ENCODE measurements around the gene PSMA8.
"Not testable (repeated sequence)": the region's sequence is repeated elsewhere in the genome, so short reads cannot be mapped to it uniquely, and the experiment has no call there.

Gene PSMA8

DNA sequence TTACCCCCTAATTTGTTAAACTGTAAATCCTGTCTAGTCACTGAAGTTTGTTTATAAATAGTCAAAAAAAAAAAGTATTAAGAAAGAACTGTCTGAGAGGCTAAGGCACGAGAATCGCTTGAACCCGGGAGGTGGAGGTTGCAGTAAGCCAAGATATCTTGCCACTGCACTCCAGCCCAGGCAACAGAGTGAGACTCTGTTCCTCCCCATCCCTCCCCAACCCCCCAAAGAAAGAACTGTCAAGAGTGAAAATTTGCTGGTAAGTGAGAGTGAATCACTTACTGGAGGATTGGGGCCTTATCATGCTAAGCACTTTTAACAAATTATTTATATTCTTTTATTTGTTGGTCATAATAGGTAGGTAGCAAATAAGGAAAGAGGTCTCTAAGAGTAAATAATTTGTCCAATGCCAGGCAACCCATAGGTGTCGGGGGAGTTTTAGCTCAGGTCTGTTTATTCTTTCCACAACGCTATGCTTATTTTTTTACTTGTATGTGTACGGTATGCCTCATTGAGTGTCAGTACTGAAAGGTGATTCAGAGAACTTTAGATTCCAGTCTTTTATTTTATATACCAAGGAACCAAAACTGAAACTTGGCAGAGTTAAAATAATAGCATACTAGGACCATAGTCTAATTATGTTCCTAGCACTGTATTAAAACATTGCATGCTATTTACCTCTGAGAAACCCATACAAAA, 95.0 kb downstream of the PSMA8 start:
- no peak for DNase-seq (ENCODE audit: low spot score)
- FAIRE-seq, result no peak

DNA sequence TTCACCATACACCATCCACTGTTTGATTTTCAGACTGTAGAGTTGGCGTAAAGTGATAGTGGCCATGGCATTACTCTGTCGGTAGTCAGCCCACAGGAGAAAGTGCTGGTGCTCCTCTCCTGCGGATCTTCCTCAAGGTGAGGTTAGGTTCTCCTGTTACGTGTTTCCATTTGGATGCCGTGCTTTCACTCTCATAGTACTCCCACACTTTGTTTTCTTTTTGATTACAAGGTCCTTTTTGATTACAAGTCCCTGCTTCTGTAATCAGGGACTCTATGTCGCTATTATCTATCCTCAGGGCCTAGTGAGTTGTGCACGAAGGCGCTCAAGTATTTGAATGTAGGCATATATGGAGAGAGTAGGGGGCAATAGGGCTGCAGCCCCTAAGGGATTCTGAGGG, 96.8 kb downstream of the PSMA8 start:
- FAIRE-seq, result no peak

DNA sequence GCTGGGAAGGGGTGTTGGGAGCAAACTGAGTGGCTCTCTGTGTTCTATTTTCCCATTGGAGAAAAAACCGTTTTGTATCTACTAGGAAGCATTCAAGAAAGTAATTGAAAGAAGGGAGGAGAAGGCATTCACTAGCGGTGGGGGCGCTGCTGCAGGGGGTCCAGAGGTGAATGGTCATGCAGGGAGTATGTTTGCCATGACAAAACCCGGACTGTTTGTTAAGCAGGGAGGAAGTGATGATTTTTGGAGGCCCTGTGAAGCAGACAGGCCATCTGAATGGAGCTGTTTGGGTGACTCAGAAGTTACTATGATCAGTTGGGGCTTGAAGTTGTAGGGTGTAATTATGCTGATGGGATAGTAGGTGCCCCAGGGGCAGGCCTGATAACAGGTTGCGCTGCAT, 99.5 kb downstream of the PSMA8 start:
- DNase-seq (ENCODE audit: low spot score), result no peak
- no peak for FAIRE-seq

More for the DNA sequence above, 96.8 kb downstream of the PSMA8 start:
- DNase-seq (ENCODE audit: low spot score), result no peak

DNA sequence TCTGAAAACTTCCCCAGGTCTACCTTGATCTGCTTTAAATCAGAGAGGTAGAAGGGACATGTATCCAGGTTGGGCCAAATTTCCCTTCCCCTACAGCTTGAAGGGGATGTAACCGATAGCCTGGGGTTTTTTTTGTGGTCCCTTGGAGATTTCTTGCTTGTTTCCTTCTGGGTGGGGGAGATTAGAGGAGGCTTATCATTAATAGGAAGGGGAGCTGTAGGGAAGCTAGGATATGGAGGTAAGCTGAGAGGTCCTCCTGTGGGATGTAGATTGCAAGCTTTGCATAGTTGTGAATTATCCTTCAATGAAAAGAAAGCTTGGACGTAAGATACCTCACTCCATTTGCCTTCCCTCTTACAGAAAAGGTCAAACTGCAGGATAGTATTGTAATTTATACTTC, 103.7 kb downstream of the PSMA8 start:
- not testable (repeated sequence) for DNase-seq (ENCODE audit: low spot score); FAIRE-seq

DNA sequence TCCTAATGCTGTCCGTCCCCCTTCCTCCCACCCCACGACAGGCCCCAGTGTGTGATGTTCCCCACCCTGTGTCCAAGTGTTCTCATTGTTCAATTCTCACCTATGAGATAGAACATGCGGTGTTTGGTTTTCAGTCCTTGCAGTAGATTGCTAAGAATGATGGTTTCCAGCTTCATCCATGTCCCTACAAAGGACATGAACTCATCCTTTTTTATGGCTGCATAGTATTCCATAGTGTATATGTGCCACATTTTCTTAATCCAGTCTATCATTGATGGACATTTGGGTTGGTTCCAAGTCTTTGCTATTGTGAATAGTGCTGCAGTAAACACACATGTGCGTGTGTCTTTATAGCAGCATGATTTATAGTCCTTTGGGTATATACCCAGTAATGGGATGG, 105.0 kb downstream of the PSMA8 start:
- not testable (repeated sequence) for DNase-seq (ENCODE audit: low spot score); FAIRE-seq

DNA sequence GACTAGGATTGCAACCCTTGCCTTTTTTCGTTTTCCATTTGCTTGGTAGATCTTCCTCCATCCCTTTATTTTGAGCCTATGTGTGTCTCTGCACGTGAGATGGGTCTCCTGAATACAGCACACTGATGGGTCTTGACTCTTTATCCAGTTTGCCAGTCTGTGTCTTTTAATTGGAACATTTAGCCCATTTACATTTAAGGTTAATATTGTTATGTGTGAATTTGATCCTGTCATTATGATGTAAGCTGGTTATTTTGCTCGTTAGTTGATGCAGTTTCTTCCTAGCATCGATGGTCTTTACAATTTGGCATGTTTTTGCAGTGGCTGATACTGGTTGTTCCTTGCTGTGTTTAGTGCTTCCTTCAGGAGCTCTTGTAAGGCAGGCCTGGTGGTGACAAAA, 108.7 kb downstream of the PSMA8 start:
- DNase-seq (ENCODE audit: low spot score); FAIRE-seq: not testable (repeated sequence)

All from RCC 7860 (cell line).